Measurements from ENCODE around the gene PSMD8. TPM values are rescaled to one million over a fixed set of nuclear protein-coding genes. Genes with fewer than 3 reads are reported as not detected.

Gene PSMD8
- total and polyA plus RNA-seq, 2 of the 8 experiments (the other 6 are each of a cell fraction or from before 2014, with no cell fraction given): 170 to 486 TPM

DNA sequence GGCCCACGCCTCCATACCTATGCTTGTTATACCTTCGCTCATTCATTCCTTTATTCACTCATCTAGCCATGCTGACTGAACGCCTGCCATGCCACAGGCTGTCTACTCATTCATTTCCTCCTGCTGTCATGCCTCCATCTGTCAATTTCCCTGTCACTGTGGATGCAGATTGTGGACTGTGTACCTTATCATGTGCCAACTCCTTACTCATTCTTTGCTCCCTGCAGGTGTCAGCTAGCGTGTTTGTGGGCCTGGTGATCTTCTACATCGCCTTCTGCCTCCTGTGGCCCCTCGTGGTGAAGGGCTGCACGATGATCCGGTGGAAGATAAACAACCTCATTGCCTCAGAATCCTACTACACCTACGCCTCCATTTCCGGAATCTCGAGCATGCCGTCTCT is 4.1 kb upstream of the PSMD8 start:
- Histone ChIP-seq H3K4me3 (ENCODE audit: extremely low read depth in 1 of 4, insufficient read depth in 2 of 4, low read depth in 3 of 4, low read length in 4 of 4) (no peak overlapping the region), H3K4me1 (replicated peaks in 1 of 4; ENCODE audit: control insufficient read depth in 3 of 4, insufficient read depth in 4 of 4, low read length in 3 of 4) (peaks cover 0 to 2% (median under 1%) of the 10 kb centered on the region in 4 experiments; a peak in 1 of 7 replicates), H3K23ac (ENCODE audit: insufficient read length) (no peak overlapping the region), H4K20me1 (replicated peaks in 1 of 2; ENCODE audit: control insufficient read depth in 1 of 2, insufficient read depth in 2 of 2, low read length in 2 of 2) (peaks cover 0 to 3% of the 10 kb centered on the region in 2 experiments), H3K27ac (ENCODE audit: low read depth, low read length) (no peak overlapping the region), H2BK5ac (ENCODE audit: low read depth, low read length) (no peak overlapping the region), H2BK20ac (ENCODE audit: low read length) (no peak overlapping the region), H2AK5ac (ENCODE audit: low read depth, low read length) (no peak overlapping the region; the same call in 1 of the 2 replicates), H2BK120ac (replicated peaks; ENCODE audit: low read depth, low read length) (no peak overlapping the region), H3K4me2 (ENCODE audit: insufficient read depth in 1 of 2, low read depth in 2 of 2, low read length in 2 of 2) (no peak overlapping the region), H4K8ac (ENCODE audit: extremely low read depth, insufficient read depth, low read length) (peak overlapping the region; percentile 57; the same call in 1 of the 2 replicates), H3K79me2 (ENCODE audit: control insufficient read depth in 1 of 2, insufficient read depth in 2 of 2, low read length in 2 of 2) (peaks cover 0 to 3% of the 10 kb centered on the region in 2 experiments; a peak in 2 of 4 replicates), H3K14ac (ENCODE audit: insufficient read length) (no peak overlapping the region), H3K23me2 (ENCODE audit: low read depth, low read length) (peaks cover 5% of the 10 kb centered on the region; the same call in 1 of the 2 replicates), H4K91ac (replicated peaks; ENCODE audit: insufficient read length, low read length) (no peak overlapping the region), H3K4ac (replicated peaks; ENCODE audit: insufficient read length, low read depth, low read length) (no peak overlapping the region), H3K18ac (ENCODE audit: extremely low read depth, low read length) (no peak overlapping the region), H2BK15ac (ENCODE audit: low read length) (no peak overlapping the region), H2BK12ac (ENCODE audit: low read depth, low read length) (0 out of 2 replicates have a peak overlapping the region, but pooled peaks have one; percentile 50), H3K9me3 (ENCODE audit: insufficient read depth in 2 of 2, low read depth in 1 of 2, low read length in 1 of 2) (no peaks in the 10 kb centered on the region), H3K36me3 (ENCODE audit: control insufficient read depth in 2 of 4, insufficient read depth in 4 of 4, low read length in 3 of 4) (no peaks in the 10 kb centered on the region), H3K79me1 (ENCODE audit: low read depth, low read length) (peaks cover under 1% of the 10 kb centered on the region; the same call in 1 of the 2 replicates), H3K27me3 (replicated peaks in 1 of 4; ENCODE audit: control insufficient read depth in 3 of 4, extremely low read depth in 1 of 4, insufficient read depth in 3 of 4, low read length in 3 of 4) (peaks cover 0 to 2% (median 0%) of the 10 kb centered on the region in 4 experiments; a peak in 2 of 7 replicates), H3K9ac (replicated peaks in 1 of 4; ENCODE audit: extremely low read depth in 1 of 4, low read depth in 3 of 4, low read length in 3 of 4) (no peak overlapping the region), H2AFZ (ENCODE audit: low read length) (no peak overlapping the region), H4K5ac (ENCODE audit: insufficient read length, low read depth, low read length) (no peak overlapping the region), H3K56ac (replicated peaks; ENCODE audit: insufficient read length, low read depth, low read length) (no peak overlapping the region)
- FAIRE-seq (no peak), DNase-seq (ENCODE audit: low read depth in 1 of 2, low spot score in 2 of 2) (no peak)
- WGBS, 2 experiments (ENCODE audit: extremely low coverage in 1 of 2, insufficient coverage in 1 of 2, insufficient read length in 1 of 2, insufficient replicate concordance in 2 of 2, low coverage in 1 of 2, low lambda C conversion rate in 2 of 2, missing lambda C conversion rate in 1 of 2): 85% methylated on average over 12 of the region's 12 CpGs; no CpG with 5 or more reads in 1 of the 2 experiments
- ChIA-PET POLR2A (ENCODE audit: partially characterized antibody) (no interaction called here), CTCF (ENCODE audit: partially characterized antibody) (interaction anchor here (1.4 to 1.6 kb wide), 2 partner anchors 15 to 125 kb away, joined by 4 read pairs; no protein-coding TSS in a partner anchor)
- TF ChIP-seq HDAC2 (IDR thresholded peaks at IDR 0.05; ENCODE audit: borderline replicate concordance in 1 of 2, low read depth in 2 of 2, low read length in 2 of 2) (no peak), CEBPB (IDR thresholded peaks at IDR 0.05; ENCODE audit: low read depth, low read length) (no peak), CBX8 (IDR thresholded peaks at IDR 0.05; ENCODE audit: borderline replicate concordance, low read depth, low read length) (no peak), SIN3A (conservative IDR thresholded peaks at IDR 0.05 in 1 of 2, IDR thresholded peaks at IDR 0.05 in 1 of 2; ENCODE audit: low read depth in 1 of 2, low read length in 2 of 2) (no peak), USF2 (IDR thresholded peaks at IDR 0.05; ENCODE audit: low read length) (no peak), YY1 (IDR thresholded peaks at IDR 0.05; ENCODE audit: low read depth, low read length) (no peak), GTF2F1 (IDR thresholded peaks at IDR 0.05; ENCODE audit: borderline replicate concordance, low read depth, low read length) (no peak), JUN (IDR thresholded peaks at IDR 0.05; ENCODE audit: low read depth, low read length) (no peak), SP2 (IDR thresholded peaks at IDR 0.05; ENCODE audit: low read length) (no peak), TAF7 (optimal IDR thresholded peaks at IDR 0.05; ENCODE audit: borderline replicate concordance, low read depth, low read length) (no peak), TAF1 (IDR thresholded peaks at IDR 0.05; ENCODE audit: low read depth, low read length) (no peak)
- TF ChIP-seq, protein P1, sequence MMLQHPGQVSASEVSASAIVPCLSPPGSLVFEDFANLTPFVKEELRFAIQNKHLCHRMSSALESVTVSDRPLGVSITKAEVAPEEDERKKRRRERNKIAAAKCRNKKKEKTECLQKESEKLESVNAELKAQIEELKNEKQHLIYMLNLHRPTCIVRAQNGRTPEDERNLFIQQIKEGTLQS (IDR thresholded peaks at IDR 0.05; ENCODE audit: insufficient read depth, low read depth, low read length): no peak

Data from H1 (cell line).